Esophagus squamous epithelium (tissue), 4 donors: Measurements from ENCODE around the gene CADM2.

Source experiments
- POLR2A ChIP-seq, 4 donors: fragments of 450-650 bp; IDR thresholded peaks; one replicate each; pipeline ENCODE4 v1.6.1; 2017; ENCODE audit warnings: antibody characterized with exemption in 4 of 4, mild to moderate bottlenecking in 4 of 4, moderate library complexity in 3 of 4
- TF ChIP-seq, protein P1 (sequence below), 6 experiments: fragments of 450-650 bp in 4 of 6; fragments of 200-600 bp in 2 of 6; sonication (generic) in 2 of 6; IDR thresholded peaks; one replicate each; pipeline ENCODE4 v1.5.1; 2016 to 2019; ENCODE audit warnings: antibody characterized with exemption in 6 of 6, mild to moderate bottlenecking in 4 of 6, moderate library complexity in 4 of 6

DNA sequence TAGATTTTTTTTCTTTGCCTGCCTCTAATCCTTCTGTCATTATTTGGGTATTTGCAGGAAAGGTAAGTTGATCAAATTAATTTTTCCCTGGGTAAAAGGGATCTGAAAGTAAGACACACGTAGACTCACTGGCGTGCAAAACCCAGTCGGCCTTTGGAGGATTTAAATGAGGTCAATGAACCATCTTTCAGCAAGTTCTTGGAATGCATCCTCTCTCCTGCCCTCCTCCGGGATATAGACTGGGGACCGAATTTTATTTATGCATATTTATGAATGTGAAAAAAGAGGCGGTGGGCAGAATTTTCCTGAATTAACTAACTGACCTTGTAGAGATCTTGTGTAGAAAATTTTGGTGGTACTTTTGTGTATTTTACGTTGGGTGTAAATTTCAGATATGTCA, 2.2 kb downstream of the CADM2 start:
- TF ChIP-seq, protein P1, sequence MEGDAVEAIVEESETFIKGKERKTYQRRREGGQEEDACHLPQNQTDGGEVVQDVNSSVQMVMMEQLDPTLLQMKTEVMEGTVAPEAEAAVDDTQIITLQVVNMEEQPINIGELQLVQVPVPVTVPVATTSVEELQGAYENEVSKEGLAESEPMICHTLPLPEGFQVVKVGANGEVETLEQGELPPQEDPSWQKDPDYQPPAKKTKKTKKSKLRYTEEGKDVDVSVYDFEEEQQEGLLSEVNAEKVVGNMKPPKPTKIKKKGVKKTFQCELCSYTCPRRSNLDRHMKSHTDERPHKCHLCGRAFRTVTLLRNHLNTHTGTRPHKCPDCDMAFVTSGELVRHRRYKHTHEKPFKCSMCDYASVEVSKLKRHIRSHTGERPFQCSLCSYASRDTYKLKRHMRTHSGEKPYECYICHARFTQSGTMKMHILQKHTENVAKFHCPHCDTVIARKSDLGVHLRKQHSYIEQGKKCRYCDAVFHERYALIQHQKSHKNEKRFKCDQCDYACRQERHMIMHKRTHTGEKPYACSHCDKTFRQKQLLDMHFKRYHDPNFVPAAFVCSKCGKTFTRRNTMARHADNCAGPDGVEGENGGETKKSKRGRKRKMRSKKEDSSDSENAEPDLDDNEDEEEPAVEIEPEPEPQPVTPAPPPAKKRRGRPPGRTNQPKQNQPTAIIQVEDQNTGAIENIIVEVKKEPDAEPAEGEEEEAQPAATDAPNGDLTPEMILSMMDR (IDR thresholded peaks at IDR 0.05), result no peak
- no peak for TF ChIP-seq POLR2A (IDR thresholded peaks at IDR 0.05)
